HG03432 (cell line): ENCODE measurements around the gene IL13.
A peak's percentile ranks its signal among the peaks of the same experiment; 100 is the strongest.

Experiments used
- ATAC-seq: cut with Tn5 transposase; IDR thresholded peaks from one replicate; pipeline ENCODE4 v1.9.1; 2021; ENCODE audit warnings: mild to moderate bottlenecking, moderate library complexity; ENCODE audit not compliant: unreplicated experiment

IL13 gene

DNA sequence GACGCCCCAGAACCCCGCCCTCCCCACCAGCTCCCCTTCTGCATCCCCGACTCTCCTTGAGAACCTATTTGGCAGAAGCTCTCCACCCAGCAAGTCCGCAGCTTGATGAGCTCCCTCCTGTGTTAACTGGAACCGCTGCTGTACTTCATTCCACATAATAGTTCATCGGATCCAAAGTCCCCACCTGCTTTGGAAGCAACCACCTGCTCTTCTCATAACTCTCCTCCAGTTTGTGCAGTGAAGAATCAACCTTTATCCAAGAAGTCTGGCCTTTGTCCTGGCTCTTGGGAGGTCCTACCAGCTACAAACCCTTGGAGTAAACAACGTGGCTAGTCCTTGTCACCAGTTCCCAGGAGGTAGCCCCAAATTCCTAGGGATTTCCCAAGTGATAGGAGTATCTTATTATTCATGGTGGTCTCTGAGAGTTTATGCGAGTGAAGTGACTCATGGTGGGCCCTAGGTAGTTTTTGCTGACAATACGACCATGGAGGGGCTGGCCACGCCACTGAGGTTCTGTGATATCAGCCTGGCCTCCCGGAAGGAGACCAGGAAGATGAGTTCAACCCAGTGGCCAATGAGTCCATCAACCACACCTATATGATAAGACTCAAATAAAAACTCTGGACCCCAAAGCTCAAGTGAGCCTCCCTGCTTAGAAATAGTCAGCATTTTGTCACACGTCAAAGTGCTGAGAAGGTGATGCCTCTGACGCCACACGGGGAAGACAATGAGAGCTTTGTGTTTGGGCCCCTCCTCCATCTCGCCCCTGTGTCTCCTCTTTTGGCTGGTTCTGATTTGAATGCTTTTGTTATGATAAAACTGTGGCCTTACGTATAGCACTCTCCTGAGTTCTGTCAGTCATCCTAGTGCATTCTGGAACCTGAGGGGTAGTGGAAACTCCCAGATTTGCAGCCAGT lies 12.3 kb downstream of the IL13 start:
- no peak for ATAC-seq

GRCh38 chr5:132671000-132671399 lies 13.0 kb downstream of the IL13 start:
- ATAC-seq: no peak

DNA sequence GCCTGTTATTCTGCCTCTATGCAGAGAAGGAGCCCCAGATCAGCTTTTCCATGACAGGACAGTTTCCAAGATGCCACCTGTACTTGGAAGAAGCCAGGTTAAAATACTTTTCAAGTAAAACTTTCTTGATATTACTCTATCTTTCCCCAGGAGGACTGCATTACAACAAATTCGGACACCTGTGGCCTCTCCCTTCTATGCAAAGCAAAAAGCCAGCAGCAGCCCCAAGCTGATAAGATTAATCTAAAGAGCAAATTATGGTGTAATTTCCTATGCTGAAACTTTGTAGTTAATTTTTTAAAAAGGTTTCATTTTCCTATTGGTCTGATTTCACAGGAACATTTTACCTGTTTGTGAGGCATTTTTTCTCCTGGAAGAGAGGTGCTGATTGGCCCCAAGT lies 15.5 kb downstream of the IL13 start:
- ATAC-seq: no peak

GRCh38 chr5:132673939-132674630 lies 16.1 kb downstream of the IL13 start, which contains the start of gene IL4:
IL4 (plus strand) TSS chr5:132673989; CDS start chr5:132674051, 62 bp downstream.
- ATAC-seq: no peak

- ATAC-seq: peak; percentile 85
Measured at GRCh38 chr5:132674671-132675506, 16.9 kb downstream of the IL13 start.

DNA sequence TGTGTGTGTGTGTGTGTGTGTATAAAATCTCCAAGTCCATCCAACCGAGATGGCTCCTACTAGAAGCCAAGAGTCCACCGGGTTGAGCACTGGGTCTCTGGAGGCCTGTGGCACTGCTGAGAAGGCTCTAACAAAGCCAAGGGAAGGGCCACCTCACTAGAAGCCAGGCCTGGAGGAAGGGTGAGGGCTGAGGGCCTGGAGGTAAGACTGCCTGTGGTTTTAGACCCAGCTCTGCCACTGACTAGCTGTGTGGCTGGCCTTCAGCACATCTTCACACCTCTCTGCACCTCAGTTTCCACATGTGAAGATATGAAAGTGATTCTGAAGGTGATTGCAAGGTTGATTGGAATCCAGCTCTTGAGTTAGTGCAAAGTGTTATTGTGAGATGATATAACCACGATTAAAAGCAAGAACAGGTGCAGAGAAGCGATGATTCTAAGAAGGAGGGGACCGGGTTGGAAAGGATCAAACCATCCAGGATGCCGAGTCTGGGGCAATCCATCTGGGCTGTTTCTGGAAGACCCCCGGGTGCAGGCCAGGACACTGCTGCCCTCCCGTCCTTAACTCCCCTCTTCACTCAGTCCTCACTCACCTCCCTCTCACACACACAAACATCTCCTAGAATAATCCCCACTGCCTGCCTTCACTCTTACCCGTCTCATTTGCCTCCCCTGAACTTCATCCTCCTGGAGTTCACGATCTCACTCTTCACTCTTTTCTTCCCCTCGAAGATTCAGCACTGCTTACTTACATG lies 18.1 kb downstream of the IL13 start:
- ATAC-seq: no peak

GRCh38 chr5:132677191-132677590 lies 19.2 kb downstream of the IL13 start:
- ATAC-seq: no peak

DNA sequence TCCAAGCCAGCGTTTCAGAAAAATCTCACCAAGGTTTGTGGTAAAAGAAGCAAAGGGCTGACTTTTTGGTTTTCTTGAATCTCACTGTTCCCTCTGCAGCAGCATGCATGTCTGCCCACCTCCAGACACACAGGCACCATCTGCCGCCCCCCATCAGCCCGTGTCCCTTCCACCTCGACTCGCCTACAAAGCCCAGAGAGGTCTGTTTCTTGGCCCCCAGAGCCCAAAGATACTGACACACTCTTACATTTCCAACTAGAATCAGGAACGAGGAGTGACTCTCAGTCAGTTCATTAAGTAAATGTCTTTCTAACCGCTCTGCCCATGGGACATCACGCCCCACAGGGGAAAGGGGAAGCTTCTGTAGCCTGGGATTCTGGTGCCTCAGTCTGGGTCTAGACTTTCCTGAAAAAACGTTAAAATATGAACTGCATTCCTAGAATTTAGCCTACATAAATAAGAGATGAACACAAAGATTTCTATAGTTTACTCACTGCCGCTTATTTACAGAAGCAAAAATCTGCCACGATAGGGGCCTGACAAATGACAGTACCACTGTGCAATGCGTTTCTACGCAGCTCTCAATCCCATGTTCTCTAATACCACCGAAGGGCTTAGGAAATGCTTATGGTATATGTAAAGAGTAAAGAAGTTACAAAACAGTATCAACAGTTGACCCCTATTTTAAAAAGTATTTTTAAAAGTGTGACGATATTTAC lies 19.9 kb downstream of the IL13 start:
- no peak for ATAC-seq

DNA sequence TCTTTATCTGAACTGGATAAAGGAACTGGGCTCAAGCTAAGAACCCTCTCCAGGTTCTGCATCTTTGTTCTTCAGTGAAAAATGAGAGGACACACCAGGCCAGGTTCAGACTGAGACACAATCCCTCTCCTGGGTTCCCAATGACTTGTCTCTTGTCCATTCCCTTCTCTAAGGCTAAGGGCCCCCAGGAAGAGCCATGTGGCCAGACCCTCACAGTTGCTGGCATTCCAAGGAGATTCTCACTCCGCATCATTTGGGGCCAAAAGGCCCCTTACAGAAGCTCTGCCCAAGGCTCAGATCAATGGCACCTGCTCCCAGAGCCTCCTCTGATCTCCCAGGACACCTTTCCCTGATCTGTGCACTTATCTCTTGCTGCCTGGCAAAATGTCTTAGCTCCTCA lies 20.8 kb downstream of the IL13 start:
- no peak for ATAC-seq

DNA sequence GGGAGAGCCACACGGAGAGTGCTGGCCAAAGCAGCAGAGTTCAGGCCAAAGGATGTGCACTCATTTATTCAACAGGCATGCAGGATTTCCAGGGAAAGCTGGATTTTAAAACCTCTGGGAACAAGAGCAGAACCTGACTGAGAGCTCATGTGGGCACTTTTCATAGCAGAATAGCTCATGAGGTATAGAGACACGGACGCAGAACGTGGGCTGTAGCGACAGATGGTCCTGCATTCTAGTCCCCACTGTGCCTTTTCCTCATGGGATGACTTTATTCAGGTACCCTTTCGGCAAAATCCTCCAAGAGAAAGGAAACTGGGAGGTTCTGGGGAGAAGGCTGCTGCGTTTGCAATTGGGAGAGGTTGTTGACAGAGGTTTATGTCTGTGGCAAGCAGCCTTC lies 21.2 kb downstream of the IL13 start:
- no peak for ATAC-seq

DNA sequence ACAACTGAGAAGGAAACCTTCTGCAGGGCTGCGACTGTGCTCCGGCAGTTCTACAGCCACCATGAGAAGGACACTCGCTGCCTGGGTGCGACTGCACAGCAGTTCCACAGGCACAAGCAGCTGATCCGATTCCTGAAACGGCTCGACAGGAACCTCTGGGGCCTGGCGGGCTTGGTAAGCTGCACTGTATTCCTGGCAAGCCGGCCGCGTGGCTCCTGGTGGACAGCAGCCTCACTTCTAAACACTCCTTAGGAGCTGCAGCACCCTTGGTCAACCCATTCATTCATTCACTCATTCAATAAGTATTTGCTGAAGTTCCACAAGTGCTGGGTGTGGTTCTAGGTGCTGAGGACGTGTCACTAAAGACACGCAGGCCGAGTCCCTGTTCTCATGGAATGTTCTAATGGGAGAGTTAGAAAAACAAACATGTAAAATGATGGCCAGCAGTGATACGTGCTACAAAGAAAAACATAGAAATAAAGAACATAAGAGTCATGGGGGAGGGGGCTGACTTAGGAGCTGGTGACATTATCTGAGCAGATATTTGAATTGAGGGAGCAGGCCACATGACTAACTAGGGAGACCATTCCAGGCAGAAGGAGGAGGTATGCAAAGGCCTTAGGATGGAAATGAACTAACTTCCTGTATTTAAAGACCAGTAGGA lies 21.9 kb downstream of the IL13 start:
- no peak for ATAC-seq

DNA sequence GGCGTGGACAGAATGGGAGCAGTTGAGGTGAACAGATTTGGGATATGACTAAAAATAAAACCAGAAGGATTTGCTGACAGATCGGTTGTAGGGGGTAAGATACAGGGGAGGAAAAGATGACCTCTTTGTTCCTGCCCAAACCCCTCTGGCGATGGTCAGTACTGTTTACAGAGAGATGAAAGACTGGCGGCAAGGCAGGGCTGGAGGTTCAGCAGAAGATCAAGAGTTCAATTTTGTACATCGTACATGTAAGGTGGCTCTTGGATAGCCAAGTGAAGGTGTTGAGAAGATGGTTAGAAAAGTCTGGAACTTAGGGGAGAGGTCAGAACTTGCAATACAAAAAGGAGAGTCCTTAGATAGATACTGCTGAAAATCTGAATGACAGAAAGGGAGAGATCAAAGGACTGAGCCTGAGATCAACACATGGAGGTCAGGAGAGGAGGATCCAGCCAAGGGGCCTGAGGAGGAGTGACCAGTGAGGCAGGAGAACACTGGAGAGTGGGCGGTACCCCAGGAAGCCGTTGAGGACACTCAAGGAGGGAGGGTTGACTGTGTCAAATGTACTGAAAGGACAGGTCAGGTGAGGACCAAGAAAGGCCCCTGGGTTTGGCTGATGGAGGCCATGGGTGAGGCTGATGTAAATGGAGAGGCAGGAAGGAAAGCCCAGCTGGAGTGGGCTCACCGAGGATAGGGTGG lies 23.0 kb downstream of the IL13 start:
- no peak for ATAC-seq

GRCh38 chr5:132681476-132681831 lies 23.5 kb downstream of the IL13 start:
- ATAC-seq: no peak

GRCh38 chr5:132681983-132682382 lies 24.0 kb downstream of the IL13 start:
- no peak for ATAC-seq

GRCh38 chr5:132684491-132684890 lies 26.5 kb downstream of the IL13 start:
- ATAC-seq: no peak

DNA sequence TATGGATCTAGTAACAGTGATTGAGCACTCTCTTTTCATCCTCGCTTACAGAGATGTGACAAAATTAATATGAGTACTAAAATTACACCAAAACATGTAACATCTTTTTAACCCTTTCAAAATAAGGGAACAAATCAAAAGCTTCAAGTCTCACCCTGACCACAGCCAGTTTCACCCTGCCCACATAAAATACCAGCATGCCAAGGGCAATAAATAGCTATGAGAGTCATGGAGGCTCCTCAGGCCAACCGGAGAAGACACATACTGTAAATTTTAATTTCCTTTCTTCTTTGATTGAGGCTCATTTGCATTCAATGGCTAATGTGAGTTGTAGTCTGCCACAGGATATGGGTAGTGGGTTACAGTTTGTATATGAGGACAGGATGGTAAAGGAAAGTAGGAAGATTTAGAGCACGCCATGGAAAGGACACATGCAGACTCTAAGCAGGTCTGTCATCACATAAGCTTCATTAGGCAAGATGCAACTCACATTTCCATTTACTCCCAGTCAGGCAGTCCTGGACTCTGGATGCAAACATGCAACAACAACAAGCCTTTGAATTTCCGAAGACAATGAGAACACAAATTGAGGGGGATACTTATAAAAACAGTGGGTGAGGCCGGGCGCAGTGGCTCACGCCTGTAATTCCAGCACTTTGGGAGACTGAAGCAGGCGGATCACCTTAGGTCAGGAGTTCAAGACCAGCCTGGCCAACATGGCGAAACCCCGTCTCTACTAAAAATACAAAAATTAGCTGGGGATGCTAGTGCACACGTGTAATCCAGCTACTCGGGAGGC lies 27.1 kb downstream of the IL13 start:
- peak; percentile 35 for ATAC-seq

DNA sequence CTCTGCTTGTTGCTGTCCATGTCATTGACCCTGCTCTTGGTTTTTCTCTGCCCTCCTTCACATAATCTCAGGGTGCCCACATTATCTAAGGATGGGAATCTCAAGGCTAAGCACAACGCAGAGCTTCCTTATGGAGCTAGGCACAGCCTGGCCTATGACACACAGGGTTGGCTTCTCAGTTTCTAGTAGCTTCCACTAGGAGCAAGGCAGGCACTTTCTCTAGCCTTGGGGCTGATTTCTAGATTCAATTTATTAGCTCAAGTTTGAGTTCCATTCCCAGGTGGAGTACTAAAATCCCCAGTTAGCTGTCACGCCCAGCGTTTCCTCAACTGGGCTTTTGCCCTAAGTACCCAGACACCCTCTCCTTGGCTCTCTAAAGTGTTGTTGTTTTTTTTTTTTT lies 28.2 kb downstream of the IL13 start:
- no peak for ATAC-seq

DNA sequence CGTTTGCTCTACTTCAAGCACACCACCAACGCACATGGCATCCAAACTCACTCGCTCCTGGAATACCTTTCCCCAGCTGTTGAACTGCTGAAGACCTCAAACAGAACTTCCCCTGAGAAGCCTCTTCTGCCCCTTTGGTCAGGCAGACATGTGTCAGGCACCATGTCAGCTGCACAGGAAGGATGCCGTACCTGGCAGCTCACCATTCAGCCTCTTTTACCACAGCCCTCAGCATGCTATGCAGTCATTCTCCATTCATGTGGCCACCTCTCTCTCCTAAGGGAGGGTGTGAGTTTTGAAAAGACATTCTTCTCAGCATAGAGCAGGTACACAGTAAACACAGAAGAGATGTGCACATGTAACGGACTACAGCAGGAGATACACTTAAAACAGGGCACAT lies 30.0 kb downstream of the IL13 start:
- ATAC-seq: no peak
